Measurements from ENCODE around the gene SREBF2.

SREBF2 gene

GRCh38 chr22:41820447-41820846 lies 12.5 kb upstream of the SREBF2 start:
- Histone ChIP-seq H2AFZ (ENCODE audit: low read depth, low read length) (no peak overlapping the region), H2BK120ac (ENCODE audit: low read depth, low read length) (no peak overlapping the region), H3K18ac (ENCODE audit: low read depth in 1 of 2, low read length in 2 of 2) (no peak overlapping the region), H3K23ac (ENCODE audit: low read length in 2 of 2) (no peak overlapping the region), H3K14ac (ENCODE audit: low read length in 2 of 2) (no peak overlapping the region), H3K4ac (ENCODE audit: low read depth in 1 of 2, low read length in 2 of 2) (no peak overlapping the region), H3K4me2 (ENCODE audit: low read length, poor library complexity, severe bottlenecking) (no peak overlapping the region), H3K27ac (ENCODE audit: low read length, poor library complexity, severe bottlenecking) (no peak overlapping the region), H3K36me3 (ENCODE audit: control insufficient read depth in 1 of 2, insufficient read depth in 2 of 2, low read depth in 1 of 2, low read length in 2 of 2) (peaks cover 8 to 19% of the 10 kb centered on the region in 2 experiments), H3K4me1 (ENCODE audit: control insufficient read depth, insufficient read depth, low read depth, low read length) (peaks cover 18% of the 10 kb centered on the region), H3K9me3 (ENCODE audit: control insufficient read depth, low read length) (no peaks in the 10 kb centered on the region), H2BK15ac (ENCODE audit: low read depth, poor library complexity, severe bottlenecking) (no peak overlapping the region), H3K4me3 (ENCODE audit: insufficient read depth in 1 of 2, low read depth in 1 of 2, low read length in 2 of 2) (no peak overlapping the region), H3K27me3 (ENCODE audit: control insufficient read depth in 1 of 2, insufficient read depth in 1 of 2, low read length in 2 of 2) (no peaks in the 10 kb centered on the region), H2AK5ac (ENCODE audit: low read length, severe bottlenecking) (no peak overlapping the region), H2BK12ac (ENCODE audit: low read length in 2 of 2) (no peak overlapping the region), H4K91ac (ENCODE audit: low read length) (no peak overlapping the region), H3K9ac (ENCODE audit: low read length) (no peak overlapping the region), H3K79me1 (replicated peaks; ENCODE audit: low read length, poor library complexity, severe bottlenecking) (peaks cover 12% of the 10 kb centered on the region), H2BK5ac (ENCODE audit: low read depth, low read length, poor library complexity, severe bottlenecking) (no peak overlapping the region), H4K8ac (ENCODE audit: low read length) (no peak overlapping the region)
- 97% methylated on average over 5 of the region's 5 CpGs for WGBS
- DNase-seq, result no peak

GRCh38 chr22:41821471-41822316 lies 11.2 kb upstream of the SREBF2 start:
- no peak overlapping the region for H2BK120ac ChIP-seq (ENCODE audit: low read depth, low read length)
- 92% methylated on average over 12 of the region's 12 CpGs for WGBS
- H4K8ac ChIP-seq (ENCODE audit: low read length), result no peak overlapping the region

GRCh38 chr22:41822317-41823057 lies 10.4 kb upstream of the SREBF2 start:
- 98% methylated on average over 3 of the region's 3 CpGs for WGBS
- Histone ChIP-seq H3K18ac (ENCODE audit: low read depth in 1 of 2, low read length in 2 of 2) (no peak overlapping the region), H4K91ac (ENCODE audit: low read length) (peak overlapping the region; percentile 43), H3K4me2 (ENCODE audit: low read length, poor library complexity, severe bottlenecking) (no peak overlapping the region), H2BK120ac (ENCODE audit: low read depth, low read length) (no peak overlapping the region), H3K4me3 (ENCODE audit: insufficient read depth in 1 of 2, low read depth in 1 of 2, low read length in 2 of 2) (no peak overlapping the region), H3K79me1 (replicated peaks; ENCODE audit: low read length, poor library complexity, severe bottlenecking) (peaks cover 14% of the 10 kb centered on the region), H2AK5ac (ENCODE audit: low read length, severe bottlenecking) (peak overlapping the region; percentile 25), H4K8ac (ENCODE audit: low read length) (no peak overlapping the region), H3K4ac (ENCODE audit: low read depth in 1 of 2, low read length in 2 of 2) (peak overlapping the region in 1 of 2 experiments; percentile 35), H3K4me1 (ENCODE audit: control insufficient read depth, insufficient read depth, low read depth, low read length) (peaks cover 32% of the 10 kb centered on the region), H3K9ac (ENCODE audit: low read length) (peak overlapping the region; percentile 9), H2BK15ac (ENCODE audit: low read depth, poor library complexity, severe bottlenecking) (no peak overlapping the region), H3K27me3 (ENCODE audit: control insufficient read depth in 1 of 2, insufficient read depth in 1 of 2, low read length in 2 of 2) (no peaks in the 10 kb centered on the region), H3K36me3 (ENCODE audit: control insufficient read depth in 1 of 2, insufficient read depth in 2 of 2, low read depth in 1 of 2, low read length in 2 of 2) (peaks cover 0 to 32% of the 10 kb centered on the region in 2 experiments), H2BK5ac (ENCODE audit: low read depth, low read length, poor library complexity, severe bottlenecking) (no peak overlapping the region), H3K14ac (ENCODE audit: low read length in 2 of 2) (no peak overlapping the region), H2AFZ (ENCODE audit: low read depth, low read length) (no peak overlapping the region), H3K27ac (ENCODE audit: low read length, poor library complexity, severe bottlenecking) (no peak overlapping the region), H3K9me3 (ENCODE audit: control insufficient read depth, low read length) (no peaks in the 10 kb centered on the region), H2BK12ac (ENCODE audit: low read length in 2 of 2) (peak overlapping the region in 1 of 2 experiments; percentile 49), H3K23ac (ENCODE audit: low read length in 2 of 2) (no peak overlapping the region)
- DNase-seq, result peak; percentile 83

More at GRCh38 chr22:41821471-41822316, 11.2 kb upstream of the SREBF2 start:
- H3K9ac ChIP-seq (ENCODE audit: low read length), result no peak overlapping the region
- no peak overlapping the region for H3K4me2 ChIP-seq (ENCODE audit: low read length, poor library complexity, severe bottlenecking)
- H3K79me1 ChIP-seq (replicated peaks; ENCODE audit: low read length, poor library complexity, severe bottlenecking), result peaks cover 14% of the 10 kb centered on the region
- peak overlapping the region; percentile 58 for H4K91ac ChIP-seq (ENCODE audit: low read length)
- peak overlapping the region in 1 of 2 experiments; percentile 37 for H2BK12ac ChIP-seq (ENCODE audit: low read length in 2 of 2)
- no peaks in the 10 kb centered on the region for H3K9me3 ChIP-seq (ENCODE audit: control insufficient read depth, low read length)
- no peak overlapping the region for H2BK5ac ChIP-seq (ENCODE audit: low read depth, low read length, poor library complexity, severe bottlenecking)
- H3K4me1 ChIP-seq (ENCODE audit: control insufficient read depth, insufficient read depth, low read depth, low read length), result peaks cover 26% of the 10 kb centered on the region
- H3K27me3 ChIP-seq (ENCODE audit: control insufficient read depth in 1 of 2, insufficient read depth in 1 of 2, low read length in 2 of 2), result no peaks in the 10 kb centered on the region
- no peak overlapping the region for H3K27ac ChIP-seq (ENCODE audit: low read length, poor library complexity, severe bottlenecking)
- H3K4me3 ChIP-seq (ENCODE audit: insufficient read depth in 1 of 2, low read depth in 1 of 2, low read length in 2 of 2), result no peak overlapping the region
- no peak overlapping the region for H3K18ac ChIP-seq (ENCODE audit: low read depth in 1 of 2, low read length in 2 of 2)
- DNase-seq, result no peak
- no peak overlapping the region for H2AK5ac ChIP-seq (ENCODE audit: low read length, severe bottlenecking)
- no peak overlapping the region for H2BK15ac ChIP-seq (ENCODE audit: low read depth, poor library complexity, severe bottlenecking)
- H3K14ac ChIP-seq (ENCODE audit: low read length in 2 of 2), result peak overlapping the region in 1 of 2 experiments; percentile 66
- peaks cover 0 to 32% of the 10 kb centered on the region in 2 experiments for H3K36me3 ChIP-seq (ENCODE audit: control insufficient read depth in 1 of 2, insufficient read depth in 2 of 2, low read depth in 1 of 2, low read length in 2 of 2)
- H3K23ac ChIP-seq (ENCODE audit: low read length in 2 of 2), result no peak overlapping the region
- H2AFZ ChIP-seq (ENCODE audit: low read depth, low read length), result no peak overlapping the region
- H3K4ac ChIP-seq (ENCODE audit: low read depth in 1 of 2, low read length in 2 of 2), result peak overlapping the region in 1 of 2 experiments; percentile 51

GRCh38 chr22:41823797-41824196 lies 9.1 kb upstream of the SREBF2 start:
- Histone ChIP-seq H4K91ac (ENCODE audit: low read length) (no peak overlapping the region), H3K23ac (ENCODE audit: low read length in 2 of 2) (no peak overlapping the region), H2AK5ac (ENCODE audit: low read length, severe bottlenecking) (no peak overlapping the region), H2BK15ac (ENCODE audit: low read depth, poor library complexity, severe bottlenecking) (no peak overlapping the region), H3K27me3 (ENCODE audit: control insufficient read depth in 1 of 2, insufficient read depth in 1 of 2, low read length in 2 of 2) (no peaks in the 10 kb centered on the region), H3K4ac (ENCODE audit: low read depth in 1 of 2, low read length in 2 of 2) (no peak overlapping the region), H3K36me3 (ENCODE audit: control insufficient read depth in 1 of 2, insufficient read depth in 2 of 2, low read depth in 1 of 2, low read length in 2 of 2) (peaks cover 0 to 32% of the 10 kb centered on the region in 2 experiments), H2BK120ac (ENCODE audit: low read depth, low read length) (no peak overlapping the region), H4K8ac (ENCODE audit: low read length) (no peak overlapping the region), H3K4me1 (ENCODE audit: control insufficient read depth, insufficient read depth, low read depth, low read length) (peaks cover 34% of the 10 kb centered on the region), H2BK12ac (ENCODE audit: low read length in 2 of 2) (peak overlapping the region in 1 of 2 experiments; percentile 17), H2BK5ac (ENCODE audit: low read depth, low read length, poor library complexity, severe bottlenecking) (no peak overlapping the region), H2AFZ (ENCODE audit: low read depth, low read length) (no peak overlapping the region), H3K79me1 (replicated peaks; ENCODE audit: low read length, poor library complexity, severe bottlenecking) (peaks cover 14% of the 10 kb centered on the region), H3K4me2 (ENCODE audit: low read length, poor library complexity, severe bottlenecking) (no peak overlapping the region), H3K14ac (ENCODE audit: low read length in 2 of 2) (no peak overlapping the region), H3K9ac (ENCODE audit: low read length) (no peak overlapping the region), H3K9me3 (ENCODE audit: control insufficient read depth, low read length) (no peaks in the 10 kb centered on the region), H3K18ac (ENCODE audit: low read depth in 1 of 2, low read length in 2 of 2) (peak overlapping the region; percentile 13 to 40), H3K27ac (ENCODE audit: low read length, poor library complexity, severe bottlenecking) (no peak overlapping the region), H3K4me3 (ENCODE audit: insufficient read depth in 1 of 2, low read depth in 1 of 2, low read length in 2 of 2) (no peak overlapping the region)
- WGBS, result 93% methylated on average over 6 of the region's 6 CpGs
- no peak for DNase-seq

Data from mesenchymal stem cell (in vitro differentiated cells and primary cell).